Mesendoderm (in vitro differentiated cells): ENCODE data around the gene TEAD1.

Experiments used
- DNase-seq: peaks from one replicate; pipeline ENCODE4 v3.0.0; 2013
- H2AK5ac ChIP-seq: 2 replicates; pipeline ENCODE4 v1.6.1; 2013; ENCODE audit warnings: low read length, inconsistent platforms
- H2BK120ac ChIP-seq: 2 replicates; pipeline ENCODE4 v1.6.1; 2013; ENCODE audit warnings: low read depth, mild to moderate bottlenecking, low read length, moderate library complexity, mixed read lengths
- H2BK15ac ChIP-seq: replicated peaks from 2 replicates; pipeline ENCODE4 v1.6.1; 2013; ENCODE audit warnings: low read depth, mild to moderate bottlenecking, moderate library complexity
- H2BK5ac ChIP-seq: 2 replicates; pipeline ENCODE4 v1.6.1; 2013; ENCODE audit warnings: low read length, inconsistent platforms
- H3K18ac ChIP-seq: 2 replicates; pipeline ENCODE4 v1.6.1; 2013; ENCODE audit warnings: mild to moderate bottlenecking, low read length, mixed read lengths
- H3K23ac ChIP-seq: one replicate; pipeline ENCODE4 v1.6.1; 2013; ENCODE audit warnings: low read length
- H3K27ac ChIP-seq: 2 replicates; pipeline ENCODE4 v1.5.1; 2013; ENCODE audit warnings: low read depth, mild to moderate bottlenecking, inconsistent platforms, low read length, moderate library complexity
- H3K27me3 ChIP-seq: 2 replicates; pipeline ENCODE4 v1.6.1; 2013; ENCODE audit warnings: low read length, control low read depth, mild to moderate bottlenecking, inconsistent platforms; ENCODE audit not compliant: insufficient read depth, poor library complexity
- H3K36me3 ChIP-seq: 2 replicates; pipeline ENCODE4 v1.6.1; 2013; ENCODE audit warnings: low read length, inconsistent platforms; ENCODE audit not compliant: control insufficient read depth, insufficient read depth
- H3K4ac ChIP-seq: one replicate; pipeline ENCODE4 v1.6.1; 2013; ENCODE audit warnings: low read depth, mild to moderate bottlenecking, low read length, moderate library complexity
- H3K4me1 ChIP-seq: 2 replicates; pipeline ENCODE4 v1.6.1; 2013; ENCODE audit warnings: low read depth, low read length, inconsistent platforms; ENCODE audit not compliant: control insufficient read depth
- H3K4me2 ChIP-seq: 2 replicates; pipeline ENCODE4 v1.6.1; 2013; ENCODE audit warnings: low read length
- H3K4me3 ChIP-seq: 2 replicates; pipeline ENCODE4 v1.5.1; 2013; ENCODE audit warnings: mild to moderate bottlenecking, low read length
- H3K56ac ChIP-seq: one replicate; pipeline ENCODE4 v1.6.1; 2013; ENCODE audit warnings: low read length
- H3K79me1 ChIP-seq: 2 replicates; pipeline ENCODE4 v1.6.1; 2013; ENCODE audit warnings: low read length, inconsistent platforms
- H3K79me2 ChIP-seq: 2 replicates; pipeline ENCODE4 v1.6.1; 2013; ENCODE audit warnings: mild to moderate bottlenecking, low read length; ENCODE audit not compliant: control insufficient read depth, insufficient read depth
- H3K9ac ChIP-seq: 2 replicates; pipeline ENCODE4 v1.6.1; 2013; ENCODE audit warnings: low read length, inconsistent platforms
- H4K5ac ChIP-seq: one replicate; pipeline ENCODE4 v1.6.1; 2013; ENCODE audit warnings: low read length
- H4K8ac ChIP-seq: one replicate; pipeline ENCODE4 v1.6.1; 2013; ENCODE audit warnings: low read depth, mild to moderate bottlenecking, control low read depth, low read length, moderate library complexity
- WGBS: extraction: QIAGEN DNeasy Blood & Tissue Kit; methylation state at CpG from one replicate; pipeline ENCODE4 v1.1.7; 2013; ENCODE audit warnings: low lambda C conversion rate, missing lambda C conversion rate; ENCODE audit not compliant: insufficient coverage; ENCODE audit errors: extremely low coverage; 5-methylcytosine and 5-hydroxymethylcytosine counted together

TEAD1 gene

DNA sequence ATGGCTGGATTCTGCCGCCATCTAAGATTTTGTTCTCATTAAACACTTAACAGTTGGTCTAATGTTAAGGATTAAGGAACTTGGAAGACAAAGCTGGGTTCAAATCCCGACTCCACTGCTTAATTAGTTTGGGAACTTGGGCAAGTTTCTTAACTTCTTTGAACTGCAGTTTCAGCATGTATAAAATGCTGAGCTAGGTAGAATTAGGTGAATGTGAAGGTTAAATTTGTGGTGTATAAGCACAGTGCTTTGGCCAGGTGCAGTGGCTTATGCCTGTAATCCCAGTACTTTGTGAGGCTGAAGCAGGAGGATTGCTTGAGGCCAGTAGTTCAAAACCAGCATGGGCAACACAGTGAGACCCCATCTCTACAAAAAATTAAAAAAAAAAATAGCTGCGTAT lies 174.2 kb downstream of the TEAD1 start:
- no peak overlapping the region for H3K4ac ChIP-seq
- H3K27me3 ChIP-seq: no peaks in the 10 kb centered on the region
- no peak for DNase-seq
- peaks cover 14% of the 10 kb centered on the region for H3K4me1 ChIP-seq
- H3K23ac ChIP-seq: no peak overlapping the region
- no peak overlapping the region for H3K56ac ChIP-seq
- no peak overlapping the region for H2BK15ac ChIP-seq
- H3K18ac ChIP-seq: no peak overlapping the region
- no peak overlapping the region for H3K9ac ChIP-seq
- peaks cover 26% of the 10 kb centered on the region for H3K79me1 ChIP-seq
- no peak overlapping the region for H2AK5ac ChIP-seq
- H3K36me3 ChIP-seq: no peaks in the 10 kb centered on the region
- H3K79me2 ChIP-seq: peaks cover 46% of the 10 kb centered on the region
- no peak overlapping the region for H3K4me3 ChIP-seq
- no CpG with 5 or more reads among the region's 3 CpGs for WGBS
- H2BK5ac ChIP-seq: no peak overlapping the region
- no peak overlapping the region for H3K4me2 ChIP-seq
- no peak overlapping the region for H3K27ac ChIP-seq
- H4K5ac ChIP-seq: no peak overlapping the region
- no peak overlapping the region for H2BK120ac ChIP-seq
- H4K8ac ChIP-seq: no peak overlapping the region

DNA sequence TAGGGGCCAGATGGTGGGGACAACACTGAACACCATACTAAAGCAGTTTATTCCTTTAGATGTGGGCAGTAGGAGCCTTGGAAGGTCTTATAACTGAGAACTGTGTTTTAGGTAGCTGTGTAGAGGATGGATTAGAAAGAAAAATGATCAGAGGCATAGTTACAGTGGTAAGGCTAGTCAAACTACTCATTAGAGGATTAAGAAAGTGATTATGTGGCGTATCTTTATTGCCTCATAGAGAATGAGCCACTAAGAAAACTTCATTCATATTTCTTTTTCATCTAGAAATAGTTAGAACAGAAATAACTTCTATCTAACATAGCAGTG lies 179.1 kb downstream of the TEAD1 start:
- H3K4me2 ChIP-seq: no peak overlapping the region
- H2AK5ac ChIP-seq: no peak overlapping the region
- H4K8ac ChIP-seq: no peak overlapping the region
- no peak overlapping the region for H3K4me3 ChIP-seq
- no peak overlapping the region for H3K9ac ChIP-seq
- no peak overlapping the region for H2BK15ac ChIP-seq
- no CpG with 5 or more reads among the region's 1 CpG for WGBS
- no peak overlapping the region for H4K5ac ChIP-seq
- H2BK120ac ChIP-seq: no peak overlapping the region
- no peak overlapping the region for H3K4ac ChIP-seq
- H2BK5ac ChIP-seq: no peak overlapping the region
- H3K27me3 ChIP-seq: no peaks in the 10 kb centered on the region
- peaks cover 33% of the 10 kb centered on the region for H3K79me1 ChIP-seq
- H3K27ac ChIP-seq: no peak overlapping the region
- H3K79me2 ChIP-seq: peaks cover 41% of the 10 kb centered on the region
- no peaks in the 10 kb centered on the region for H3K36me3 ChIP-seq
- H3K4me1 ChIP-seq: peaks cover 5% of the 10 kb centered on the region
- peak overlapping the region; percentile 3 for H3K18ac ChIP-seq
- peak overlapping the region; percentile 76 for H3K23ac ChIP-seq
- no peak for DNase-seq
- H3K56ac ChIP-seq: no peak overlapping the region

GRCh38 chr11:12853652-12854296 lies 179.6 kb downstream of the TEAD1 start:
- Histone ChIP-seq H2AK5ac (no peak overlapping the region), H3K79me1 (peaks cover 33% of the 10 kb centered on the region), H3K4me1 (peaks cover 5% of the 10 kb centered on the region), H3K4me2 (no peak overlapping the region), H2BK15ac (no peak overlapping the region), H3K18ac (no peak overlapping the region), H3K36me3 (no peaks in the 10 kb centered on the region), H4K5ac (no peak overlapping the region), H3K27me3 (no peaks in the 10 kb centered on the region), H3K79me2 (peaks cover 42% of the 10 kb centered on the region), H3K27ac (no peak overlapping the region), H2BK120ac (no peak overlapping the region), H4K8ac (no peak overlapping the region), H3K23ac (no peak overlapping the region), H3K56ac (peak overlapping the region; percentile 52), H3K4ac (peak overlapping the region; percentile 39), H3K9ac (no peak overlapping the region), H3K4me3 (no peak overlapping the region), H2BK5ac (no peak overlapping the region)
- peak; percentile 68 for DNase-seq
- WGBS: no CpG with 5 or more reads among the region's 7 CpGs

DNA sequence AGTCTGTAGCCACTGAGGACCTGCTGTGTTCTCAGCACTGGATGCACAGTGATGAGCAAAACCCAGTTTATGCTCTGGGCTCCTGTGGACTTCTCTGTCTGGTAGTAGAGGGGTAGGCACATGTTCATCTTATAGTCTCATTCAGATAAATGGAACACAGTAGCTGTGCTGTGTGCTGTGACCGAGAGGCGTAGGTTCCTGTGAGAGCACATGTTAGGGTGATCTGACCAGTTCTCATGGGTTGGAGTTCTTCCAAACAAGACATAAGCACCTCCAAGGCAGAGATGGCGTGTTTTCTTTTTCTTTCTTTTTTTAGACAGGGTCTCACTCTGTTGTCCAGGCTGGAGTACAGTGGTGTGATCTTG lies 180.1 kb downstream of the TEAD1 start:
- Histone ChIP-seq H3K79me1 (peaks cover 37% of the 10 kb centered on the region), H3K9ac (no peak overlapping the region), H2BK15ac (no peak overlapping the region), H3K4me2 (no peak overlapping the region), H4K5ac (no peak overlapping the region), H3K23ac (no peak overlapping the region), H3K79me2 (peaks cover 44% of the 10 kb centered on the region), H2AK5ac (no peak overlapping the region), H3K4me1 (peaks cover 5% of the 10 kb centered on the region), H2BK5ac (no peak overlapping the region), H3K4me3 (no peak overlapping the region), H3K56ac (peak overlapping the region; percentile 52), H3K36me3 (no peaks in the 10 kb centered on the region), H2BK120ac (no peak overlapping the region), H3K18ac (no peak overlapping the region), H3K27me3 (no peaks in the 10 kb centered on the region), H4K8ac (no peak overlapping the region), H3K4ac (peak overlapping the region; percentile 39), H3K27ac (no peak overlapping the region)
- WGBS: no CpG with 5 or more reads among the region's 3 CpGs
- DNase-seq: no peak

DNA sequence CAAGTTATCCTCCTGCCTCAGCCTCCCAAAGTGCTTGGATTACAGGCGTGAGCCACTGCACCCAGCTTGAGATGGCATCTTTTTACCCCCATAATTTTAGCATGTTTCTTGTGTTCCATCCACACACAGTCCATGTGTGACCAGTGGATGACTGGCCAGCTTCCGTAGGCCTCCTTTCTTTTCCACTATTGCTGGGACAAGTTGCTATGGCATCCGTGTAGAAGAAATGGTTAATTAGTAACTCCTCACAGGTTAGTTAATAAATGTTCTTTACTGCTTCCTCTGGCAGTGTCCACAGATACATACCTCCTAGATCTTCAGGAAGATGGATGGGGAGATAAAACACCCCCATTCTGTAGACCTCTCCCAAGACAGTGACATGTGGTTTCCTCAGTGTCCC lies 180.6 kb downstream of the TEAD1 start:
- WGBS: no CpG with 5 or more reads among the region's 3 CpGs
- Histone ChIP-seq H3K9ac (no peak overlapping the region), H3K18ac (no peak overlapping the region), H2AK5ac (no peak overlapping the region), H3K4me1 (peaks cover 5% of the 10 kb centered on the region), H3K27me3 (no peaks in the 10 kb centered on the region), H3K79me1 (peaks cover 39% of the 10 kb centered on the region), H2BK15ac (no peak overlapping the region), H2BK5ac (no peak overlapping the region), H3K27ac (no peak overlapping the region), H4K8ac (no peak overlapping the region), H3K79me2 (peaks cover 46% of the 10 kb centered on the region), H4K5ac (no peak overlapping the region), H3K36me3 (no peaks in the 10 kb centered on the region), H3K23ac (no peak overlapping the region), H3K4me2 (no peak overlapping the region), H2BK120ac (no peak overlapping the region), H3K56ac (no peak overlapping the region), H3K4ac (no peak overlapping the region), H3K4me3 (no peak overlapping the region)
- no peak for DNase-seq

- H3K79me1 ChIP-seq: peaks cover 45% of the 10 kb centered on the region
- H3K27me3 ChIP-seq: no peaks in the 10 kb centered on the region
- no peak overlapping the region for H2AK5ac ChIP-seq
- H3K9ac ChIP-seq: no peak overlapping the region
- H2BK5ac ChIP-seq: no peak overlapping the region
- no peak overlapping the region for H4K8ac ChIP-seq
- H3K4me1 ChIP-seq: peaks cover 5% of the 10 kb centered on the region
- peaks cover 54% of the 10 kb centered on the region for H3K79me2 ChIP-seq
- no CpG with 5 or more reads among the region's 3 CpGs for WGBS
- no peak overlapping the region for H3K56ac ChIP-seq
- H2BK120ac ChIP-seq: no peak overlapping the region
- H3K4ac ChIP-seq: no peak overlapping the region
- H3K27ac ChIP-seq: no peak overlapping the region
- H3K18ac ChIP-seq: no peak overlapping the region
- H2BK15ac ChIP-seq: no peak overlapping the region
- peak overlapping the region; percentile 9 for H3K23ac ChIP-seq
- no peak overlapping the region for H3K4me2 ChIP-seq
- no peak for DNase-seq
- no peak overlapping the region for H3K4me3 ChIP-seq
- H4K5ac ChIP-seq: no peak overlapping the region
- no peaks in the 10 kb centered on the region for H3K36me3 ChIP-seq
Measured at GRCh38 chr11:12856338-12856737, 182.1 kb downstream of the TEAD1 start.
